Ureter (tissue), 1 donor: ENCODE measurements around the gene IL17RD. TPM values are rescaled to one million over a fixed set of nuclear protein-coding genes. Genes with fewer than 3 reads are reported as not detected.

Source experiments
- DNase-seq: peaks from one replicate; pipeline ENCODE4 v3.0.0-alpha.2; 2020; ENCODE audit warnings: low spot score
- total RNA-seq: library from RNA; stranded (reverse); gene quantifications from one replicate; pipeline ENCODE4 v1.2.4, GENCODE V29; 2023
- donor health status: DM: yes; HTN: yes; CAD: no.

The IL17RD gene
- total RNA-seq, 1 donor from 2014 or later, result 5.4 TPM

- DNase-seq, result no peak
These were observed 99.6 kb downstream of the IL17RD start for GRCh38 chr3:57065588-57065987.

GRCh38 chr3:57064572-57064971 is 100.6 kb downstream of the IL17RD start:
- no peak for DNase-seq

GRCh38 chr3:57064001-57064400 is 101.2 kb downstream of the IL17RD start:
- no peak for DNase-seq

GRCh38 chr3:57063032-57063431 is 102.1 kb downstream of the IL17RD start:
- no peak for DNase-seq

- no peak for DNase-seq
These were observed 103.0 kb downstream of the IL17RD start for GRCh38 chr3:57062101-57062631.

GRCh38 chr3:57061556-57061955 is 103.6 kb downstream of the IL17RD start:
- DNase-seq, result no peak

- peak; percentile 88 for DNase-seq
These were observed 104.9 kb downstream of the IL17RD start, which contains the start of gene SPATA12 for GRCh38 chr3:57060089-57060821. SPATA12 (plus strand) TSS chr3:57060664; CDS start chr3:57073695, 13,031 bp downstream.

GRCh38 chr3:57059411-57059810 is 105.7 kb downstream of the IL17RD start:
- no peak for DNase-seq

- DNase-seq, result no peak
These were observed 107.8 kb downstream of the IL17RD start for GRCh38 chr3:57057351-57057750.

- DNase-seq, result no peak
These were observed 112.0 kb downstream of the IL17RD start for GRCh38 chr3:57053122-57053521.

GRCh38 chr3:57052662-57053061 is 112.5 kb downstream of the IL17RD start:
- no peak for DNase-seq

GRCh38 chr3:57048728-57049127 is 116.4 kb downstream of the IL17RD start:
- DNase-seq, result peak; percentile 54

- peak; percentile 47 for DNase-seq
These were observed 117.0 kb downstream of the IL17RD start for GRCh38 chr3:57048052-57048671.

- no peak for DNase-seq
These were observed 118.9 kb downstream of the IL17RD start for GRCh38 chr3:57046101-57046765.

GRCh38 chr3:57043518-57043917 is 121.6 kb downstream of the IL17RD start:
- no peak for DNase-seq

GRCh38 chr3:57041674-57042073 is 123.5 kb downstream of the IL17RD start:
- DNase-seq, result no peak

Other genes with a start within 250 kb of the IL17RD start
- gene SPATA12, start 104.7 kb downstream of the IL17RD start, total RNA-seq, result not detected
- 0.57 TPM for gene HESX1, start 34.6 kb upstream of the IL17RD start, total RNA-seq
- 45.7 TPM for gene APPL1, start 62.4 kb upstream of the IL17RD start, total RNA-seq
- gene ASB14, start 127.3 kb upstream of the IL17RD start, total RNA-seq, result not detected